CD4-positive, alpha-beta T cell treated with Interferon gamma for 1 hour (primary cell): ENCODE measurements around the gene PHPT1.
"Not testable (repeated sequence)": the region's sequence is repeated elsewhere in the genome, so short reads cannot be mapped to it uniquely, and the experiment has no call there.

Experiments used
- DNase-seq: peaks from one replicate; pipeline ENCODE4 v3.0.0-alpha.2; 2020

Gene PHPT1

GRCh38 chr9:136849038-136849959 is at the start of gene PHPT1:
Gene PHPT1 (plus strand): TSS chr9:136849409. CDS start chr9:136849431, 22 bp downstream.
- DNase-seq: peak; percentile 97

DNA sequence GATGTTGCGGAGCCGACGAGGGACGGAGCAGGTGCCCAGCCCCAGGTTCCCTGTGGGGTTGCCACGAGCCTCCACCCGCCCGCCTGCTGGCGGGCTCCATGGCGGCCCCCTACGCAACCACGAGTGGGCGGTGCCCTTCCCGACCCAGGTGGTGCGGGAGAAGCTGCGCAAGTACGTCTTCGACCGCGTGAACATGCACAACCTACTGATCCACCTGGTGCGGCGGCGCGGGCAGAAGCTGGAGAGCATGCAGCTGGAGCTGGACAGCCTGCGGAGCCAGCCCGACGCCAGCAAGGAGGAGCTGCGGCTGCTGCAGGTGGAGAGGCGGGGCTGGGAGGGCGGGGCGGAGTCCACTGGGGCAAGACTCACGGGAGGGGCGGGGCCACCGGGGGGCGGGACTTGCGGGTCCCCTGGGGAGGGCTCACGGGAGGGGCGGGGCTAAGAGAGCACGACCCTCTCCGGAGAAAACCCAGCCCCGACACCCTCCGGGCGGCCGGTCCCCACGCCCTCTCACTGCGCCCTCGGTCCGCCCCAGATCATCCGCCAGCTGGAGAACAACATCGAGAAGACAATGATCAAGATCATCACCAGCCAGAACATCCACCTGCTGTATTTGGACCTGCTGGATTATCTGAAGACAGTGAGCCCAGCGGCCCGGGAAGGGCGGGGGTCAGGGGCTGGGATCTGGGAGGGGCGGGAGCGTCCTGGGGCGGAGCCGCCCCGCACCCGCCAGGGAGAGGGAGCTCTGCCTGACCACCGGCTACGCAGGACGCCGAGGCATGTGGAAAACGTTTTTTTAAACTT is 49.2 kb upstream of the PHPT1 start:
- DNase-seq: peak; percentile 87

DNA sequence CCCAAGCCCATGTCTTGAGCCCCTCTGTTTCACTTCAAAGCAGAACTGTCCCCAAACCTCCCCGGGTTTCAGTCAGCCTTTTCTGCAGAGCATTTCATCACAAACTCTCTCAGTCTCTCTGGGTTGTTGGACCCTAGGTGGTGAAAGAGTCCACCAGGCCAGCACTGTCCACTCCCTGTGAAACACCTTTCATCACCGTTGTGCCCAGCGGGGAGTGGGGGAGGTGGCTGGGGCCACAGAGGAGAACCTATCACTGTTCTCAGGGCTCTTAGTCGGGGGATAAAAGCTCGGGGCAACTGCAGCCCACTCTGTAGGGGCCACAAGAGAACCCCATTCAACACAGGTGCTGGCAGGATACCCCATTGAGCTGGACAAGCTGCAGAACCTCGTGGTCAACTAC is 46.9 kb upstream of the PHPT1 start:
- no peak for DNase-seq

DNA sequence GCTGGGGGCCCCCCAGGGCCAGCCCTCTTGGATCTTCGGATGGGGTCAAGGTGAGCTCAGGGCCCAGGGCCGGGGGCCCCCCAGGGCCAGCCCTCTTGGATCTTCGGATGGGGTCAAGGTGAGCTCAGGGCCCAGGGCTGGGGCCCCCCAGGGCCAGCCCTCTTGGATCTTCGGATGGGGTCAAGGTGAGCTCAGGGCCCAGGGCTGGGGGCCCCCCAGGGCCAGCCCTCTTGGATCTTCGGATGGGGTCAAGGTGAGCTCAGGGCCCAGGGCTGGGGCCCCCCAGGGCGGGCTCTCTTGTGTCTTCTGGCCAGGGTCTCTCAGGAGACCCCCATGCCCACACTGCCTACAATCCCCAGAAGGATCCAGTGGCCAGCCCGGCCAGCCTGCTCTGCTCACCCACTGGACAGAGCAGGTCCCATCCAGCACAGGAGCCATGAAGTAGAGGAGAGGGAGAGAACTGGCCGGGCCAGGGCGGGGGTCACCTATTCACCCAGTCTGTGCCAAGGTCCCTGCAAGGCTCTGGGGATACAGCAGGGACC is 46.1 kb upstream of the PHPT1 start:
- DNase-seq: not testable (repeated sequence)

- DNase-seq: no peak
These were observed 45.4 kb upstream of the PHPT1 start for GRCh38 chr9:136803551-136804508.

DNA sequence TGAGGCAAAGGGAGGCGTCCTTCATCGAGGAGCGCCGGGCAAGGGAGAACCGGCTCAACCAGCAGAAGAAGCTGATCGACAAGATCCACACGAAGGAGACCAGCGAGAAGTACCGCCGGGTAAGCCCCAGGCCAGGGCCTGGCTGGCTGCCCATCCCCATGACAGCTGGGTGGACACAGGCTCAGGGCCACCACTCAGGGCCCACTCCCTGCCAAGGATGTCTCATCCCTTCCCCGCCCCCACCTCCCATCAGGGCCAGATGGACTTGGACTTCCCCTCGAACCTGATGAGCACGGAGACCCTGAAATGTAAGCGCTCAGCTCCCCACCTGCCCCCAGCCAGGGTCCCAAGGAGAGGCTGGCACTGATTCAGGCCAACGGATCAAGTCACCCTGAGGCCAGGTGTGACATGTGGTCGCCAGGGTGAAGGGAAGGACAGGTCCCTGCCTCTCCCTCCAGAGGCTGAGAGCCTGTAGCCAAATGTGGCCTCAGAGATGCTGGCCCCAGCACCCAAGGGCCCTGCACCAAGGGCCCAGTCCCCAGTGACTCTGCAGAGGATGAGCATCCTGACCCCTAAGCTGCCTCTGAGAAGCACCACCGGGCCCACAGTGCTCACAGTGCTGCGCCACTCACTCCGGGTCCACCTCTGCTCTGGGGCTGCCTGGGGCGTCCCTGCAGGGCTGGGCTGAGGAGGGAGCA is 44.6 kb upstream of the PHPT1 start:
- DNase-seq: no peak

DNA sequence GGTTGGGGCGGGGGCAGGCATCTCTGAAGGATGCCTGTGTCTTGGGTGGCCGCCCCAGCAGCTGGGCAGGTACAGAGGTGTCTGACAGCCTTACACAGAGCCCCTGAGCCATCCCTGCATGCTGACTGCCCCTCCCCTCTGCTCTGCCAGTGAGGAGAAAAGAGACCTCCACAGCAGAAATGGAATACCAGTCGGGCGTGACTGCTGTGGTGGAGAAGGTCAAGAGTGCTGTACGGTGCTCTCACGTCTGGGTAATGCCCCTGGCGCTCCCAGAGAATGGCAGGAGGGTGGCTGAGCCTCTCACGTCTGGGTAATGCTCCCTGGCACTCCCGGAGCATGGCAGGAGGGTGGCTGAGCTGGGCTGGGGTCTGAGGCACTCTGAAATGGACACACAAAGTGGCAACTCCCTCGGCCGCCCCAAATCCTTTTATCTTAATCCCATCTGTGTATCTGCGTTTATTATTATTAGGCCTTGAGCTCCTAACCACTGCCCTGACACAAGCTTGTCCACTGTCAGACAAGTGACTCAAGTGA is 43.9 kb upstream of the PHPT1 start:
- DNase-seq: no peak

GRCh38 chr9:136806067-136806466 is 43.1 kb upstream of the PHPT1 start:
- DNase-seq: no peak

GRCh38 chr9:136806631-136807201 is 42.5 kb upstream of the PHPT1 start:
- no peak for DNase-seq

GRCh38 chr9:136807281-136808074 is 41.7 kb upstream of the PHPT1 start, which contains the start of gene RABL6:
Gene RABL6 (plus strand): TSS chr9:136807948. CDS start chr9:136808197, 249 bp downstream.
- peak; percentile 80 for DNase-seq

- DNase-seq: peak; percentile 22
These were observed 41.0 kb upstream of the PHPT1 start for GRCh38 chr9:136808075-136808805.

DNA sequence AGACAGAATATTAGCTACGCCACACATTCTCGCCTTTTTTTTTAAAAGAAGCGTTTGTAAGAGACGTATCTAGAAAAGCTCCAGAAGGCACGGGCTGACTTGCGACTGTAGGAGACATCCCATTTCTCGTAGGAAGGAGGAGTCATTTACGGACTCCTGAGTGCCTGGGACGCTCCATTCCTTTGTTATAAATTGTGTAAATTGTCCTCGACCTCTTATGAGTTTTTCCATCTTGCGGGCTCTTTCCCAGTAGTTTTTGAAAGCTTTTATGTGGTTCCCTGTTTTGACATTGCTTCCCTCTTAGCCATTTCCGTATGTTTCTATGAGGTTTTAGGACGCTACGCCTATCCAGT is 40.4 kb upstream of the PHPT1 start:
- no peak for DNase-seq

DNA sequence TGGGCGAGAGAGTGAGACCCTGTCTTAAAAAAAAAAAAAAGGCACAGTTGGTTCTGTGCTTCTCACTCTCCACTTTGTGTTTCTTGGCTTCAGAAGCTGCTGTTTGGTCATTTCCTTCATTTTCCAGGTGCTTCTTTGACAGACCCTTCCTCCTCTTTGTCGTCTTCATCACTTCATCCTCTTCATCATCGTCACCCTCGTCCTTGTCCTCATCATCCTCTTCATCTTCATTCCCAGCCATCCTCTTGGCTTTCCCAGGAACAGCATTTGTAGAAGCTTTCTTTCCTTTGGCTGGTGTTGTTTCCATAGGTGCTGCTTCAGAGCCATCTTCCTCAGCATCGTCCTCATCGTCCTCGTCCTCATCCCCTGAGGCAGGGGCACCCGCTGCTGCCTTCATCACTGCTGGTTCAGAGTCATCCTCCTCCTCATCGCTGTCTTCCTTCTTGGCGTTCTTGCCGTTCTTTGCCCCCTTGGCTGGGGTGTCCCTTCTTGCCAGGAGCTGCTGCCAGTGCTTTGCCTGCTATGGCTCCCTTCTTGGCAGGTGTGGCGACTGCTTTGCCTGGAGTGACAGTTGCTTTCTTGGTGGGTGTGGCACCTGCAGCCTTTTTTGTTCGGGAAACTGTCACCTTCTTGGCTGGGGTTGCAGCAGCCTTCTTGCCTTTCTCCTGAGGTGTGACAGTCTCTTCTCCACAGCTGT is 34.3 kb upstream of the PHPT1 start:
- DNase-seq: no peak

- DNase-seq: no peak
These were observed 33.8 kb upstream of the PHPT1 start for GRCh38 chr9:136815422-136815782.

- no peak for DNase-seq
These were observed 28.0 kb upstream of the PHPT1 start for GRCh38 chr9:136820971-136821825.

DNA sequence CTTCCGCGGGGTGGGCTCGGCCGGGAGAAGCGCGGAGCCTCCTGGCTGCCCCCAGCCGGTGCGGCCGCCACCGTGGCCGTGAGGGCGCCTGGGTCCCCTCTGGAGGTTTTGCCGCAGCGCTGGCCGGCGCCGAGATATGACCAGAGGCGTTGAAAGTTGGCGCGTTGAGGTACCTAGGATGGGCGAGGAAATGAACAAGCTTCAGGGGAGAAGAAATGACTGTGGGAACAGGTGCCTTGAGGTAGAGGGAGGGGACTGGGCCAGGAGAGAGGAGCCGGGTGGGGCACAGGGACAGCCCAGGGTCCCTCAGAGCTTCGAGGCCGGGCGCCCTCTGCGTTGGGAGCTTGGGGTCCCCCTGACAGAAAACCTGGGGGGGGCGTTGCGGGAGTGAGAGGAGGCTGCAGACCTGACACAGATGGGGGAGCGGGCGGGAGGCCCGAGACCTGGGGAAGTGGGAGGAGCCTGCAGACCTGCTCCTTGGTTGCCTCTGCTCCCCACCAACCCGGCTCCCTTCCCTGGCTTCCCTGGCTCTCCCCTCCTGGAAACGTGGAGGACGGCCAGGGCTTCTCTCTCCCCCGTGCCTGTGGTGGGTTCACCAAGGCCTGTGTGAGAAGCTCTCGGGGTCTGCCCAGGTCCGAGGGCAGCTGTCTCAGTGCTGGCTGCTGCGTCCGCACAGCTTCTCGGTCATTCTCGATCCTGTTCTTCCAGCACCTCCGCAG is 27.2 kb upstream of the PHPT1 start:
- no peak for DNase-seq
